K562 (cell line): Measurements from ENCODE around the gene B3GNT9. TPM values are rescaled to one million over a fixed set of nuclear protein-coding genes. Genes with fewer than 3 reads are reported as not detected.

Source experiments
- BACH1 ChIP-seq: fragments of 200-800 bp; sonication (Bioruptor generic); IDR thresholded peaks from 2 replicates; pipeline ENCODE4 v1.6.1; 2016; ENCODE audit warnings: missing genetic modification characterization, missing compliant biosample characterization
- CTBP1 ChIP-seq: fragments of 450-650 bp; IDR thresholded peaks from 2 replicates; pipeline ENCODE4 v1.6.1; 2016; ENCODE audit warnings: borderline replicate concordance
- ETS2 ChIP-seq: IDR thresholded peaks from 2 replicates; pipeline ENCODE4 v1.6.1; 2016; ENCODE audit warnings: borderline replicate concordance, missing genetic modification characterization, mild to moderate bottlenecking, moderate library complexity, missing compliant biosample characterization; ENCODE audit not compliant: poor library complexity, severe bottlenecking
- MBD1 ChIP-seq: fragments of 250-450 bp; sonication (Bioruptor Pico); IDR thresholded peaks from 2 replicates; pipeline ENCODE4 v1.8.0; 2022; ENCODE audit warnings: inconsistent platforms
- MEF2A ChIP-seq: IDR thresholded peaks from 2 replicates; pipeline ENCODE4 v1.6.1; 2011; ENCODE audit warnings: low read depth, mild to moderate bottlenecking, low read length, moderate library complexity; ENCODE audit not compliant: control insufficient read depth
- MTA3 ChIP-seq: fragments of 450-650 bp; formaldehyde crosslinking; IDR thresholded peaks from 2 replicates; pipeline ENCODE4 v1.6.1; 2017; ENCODE audit warnings: mild to moderate bottlenecking, borderline replicate concordance
- MTF1 ChIP-seq: fragments of 250-450 bp; sonication (Bioruptor Pico); IDR thresholded peaks from 2 replicates; pipeline ENCODE4 v1.9.0; 2021; ENCODE audit warnings: moderate library complexity, mild to moderate bottlenecking, inconsistent platforms, borderline replicate concordance
- PBX2 ChIP-seq, 2 experiments: IDR thresholded peaks in 1 of 2; conservative IDR thresholded peaks in 1 of 2; 2 replicates each; pipeline ENCODE4 v1.6.1; 2016; ENCODE audit warnings: low read depth in 2 of 2, mild to moderate bottlenecking in 1 of 2, missing compliant biosample characterization in 1 of 2, missing genetic modification characterization in 1 of 2, moderate library complexity in 1 of 2
- RBM39 ChIP-seq: fragments of 200-400 bp; formaldehyde crosslinking; optimal IDR thresholded peaks from 2 replicates; pipeline ENCODE3; 2018; ENCODE audit warnings: low read depth, low read length
- SLC30A9 ChIP-seq: fragments of 250-450 bp; sonication (Bioruptor Pico); IDR thresholded peaks from 2 replicates; pipeline ENCODE4 v1.8.0; 2022; ENCODE audit warnings: mild to moderate bottlenecking, moderate library complexity
- YBX1 ChIP-seq: fragments of 450-650 bp; IDR thresholded peaks from 2 replicates; pipeline ENCODE4 v1.7.1; 2016; ENCODE audit warnings: mild to moderate bottlenecking
- ZBTB8A ChIP-seq: fragments of 450-650 bp; IDR thresholded peaks from 2 replicates; pipeline ENCODE4 v1.6.1; 2018; ENCODE audit warnings: mild to moderate bottlenecking, moderate library complexity; ENCODE audit not compliant: partially characterized antibody
- ZNF384 ChIP-seq: IDR thresholded peaks from 2 replicates; pipeline ENCODE4 v1.6.1; 2012; ENCODE audit warnings: low read depth, low read length, improper control_type of control experiment
- polyA plus RNA-seq, 8 experiments: library from polyadenylated mRNA; depleted of rRNA in 4 of 8; stranded (reverse) in 5 of 8; unstranded in 3 of 8; fragments of >200 nt; fragmentation: Nextera tagmentation in 2 of 8; fragmentation: Illumina TruSeq in 1 of 8; extraction: Ambion mirVana in 2 of 8; extraction: Trizol in 1 of 8; gene quantifications; 2 replicates each; pipeline versions ENCODE4 v1.2.1 to v1.2.3, GENCODE V29; 2011 to 2014; ENCODE audit warnings: inconsistent platforms in 1 of 8, missing spikeins in 1 of 8
- total RNA-seq, 7 experiments: library from RNA; depleted of rRNA in 6 of 7; stranded (reverse); fragments of >200 nt in 6 of 7; fragmentation: Illumina TruSeq in 2 of 7; extraction: Trizol in 2 of 7; gene quantifications; 2 replicates each; pipeline versions ENCODE4 v1.2.1 to v1.2.3, GENCODE V29; 2011 to 2021; ENCODE audit warnings: low replicate concordance in 1 of 7
- TF ChIP-seq, protein P1 (sequence below): fragments of 450-650 bp; formaldehyde crosslinking; IDR thresholded peaks from 2 replicates; pipeline ENCODE4 v1.4.0; 2022; ENCODE audit warnings: mild to moderate bottlenecking, moderate library complexity
- TF ChIP-seq, protein P2 (sequence below): fragments of 250-450 bp; sonication (Bioruptor Pico); IDR thresholded peaks from 2 replicates; pipeline ENCODE4 v1.4.0; 2020; ENCODE audit warnings: mild to moderate bottlenecking, moderate library complexity, borderline replicate concordance
- TF ChIP-seq, protein P3 (sequence below): fragments of 250-450 bp; sonication (Bioruptor Pico); IDR thresholded peaks from 2 replicates; pipeline ENCODE4 v1.5.1; 2021; ENCODE audit warnings: mild to moderate bottlenecking

B3GNT9 gene
- total and polyA plus RNA-seq, 9 of the 15 experiments (the other 6 are each of a cell fraction or from before 2014, with no cell fraction given): 0.01 to 1.8 (median 1.1) TPM; not detected in 1

DNA sequence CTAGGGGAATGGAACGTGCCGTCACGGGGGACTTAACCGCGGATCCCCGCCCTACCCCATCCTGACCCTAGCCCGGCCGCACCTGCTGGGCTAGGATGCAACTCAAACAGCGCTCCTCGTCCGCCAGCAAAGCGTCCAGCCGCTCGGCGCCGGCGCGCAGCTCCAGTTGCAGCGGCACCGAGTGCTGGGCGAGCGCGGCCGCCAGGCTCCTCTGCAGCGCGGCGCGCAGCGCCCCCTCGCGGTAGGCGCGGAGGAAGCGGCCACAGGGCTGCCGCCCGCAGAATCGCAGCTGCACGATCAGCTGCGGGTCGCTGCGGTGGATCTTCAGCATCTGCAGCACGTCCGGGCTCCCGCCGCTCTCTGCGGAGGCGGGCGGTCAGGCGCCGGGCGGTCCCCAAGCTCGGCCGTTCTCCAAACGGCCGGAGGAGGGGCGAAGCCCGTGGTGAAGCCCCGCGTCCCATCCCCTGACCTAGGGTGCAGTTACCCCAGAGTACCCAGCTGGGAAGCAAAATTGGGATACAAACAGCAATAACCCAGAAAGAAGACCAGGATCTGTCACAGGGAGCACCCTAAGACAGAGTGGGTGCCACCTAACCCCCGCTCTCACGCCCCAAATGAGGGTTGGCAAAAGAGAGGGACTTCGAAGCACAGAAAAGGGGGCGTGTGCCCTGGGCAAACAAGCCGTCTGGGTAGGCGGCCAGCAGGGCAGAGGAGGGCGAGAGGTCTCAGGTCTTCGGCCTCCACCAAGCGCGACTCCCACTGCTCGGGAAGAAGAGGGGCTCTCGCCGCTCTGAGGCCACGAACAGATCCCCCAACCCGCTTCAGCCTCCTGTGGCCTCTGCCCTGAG lies 4.7 kb upstream of the B3GNT9 start (continued):
- TF ChIP-seq MBD1 (CRISPR knock-in tag) (peak; percentile 78; the same call in 1 of the 2 replicates), YBX1 (no peak), RBM39 (no peak), CTBP1 (peak; percentile 96), ETS2 (tag) (no peak), PBX2 (CRISPR knock-in tag; IDR thresholded peaks at IDR 0.05; ENCODE audit: low read depth) (no peak), PBX2 (tag; conservative IDR thresholded peaks at IDR 0.05; ENCODE audit: low read depth) (no peak), BACH1 (tag) (no peak), MTA3 (peak; percentile 46; the same call in 1 of the 2 replicates), ZNF384 (no peak), ZBTB8A (no peak), MEF2A (no peak), MTF1 (CRISPR knock-in tag) (no peak), SLC30A9 (CRISPR knock-in tag) (no peak)
- TF ChIP-seq, protein P1, sequence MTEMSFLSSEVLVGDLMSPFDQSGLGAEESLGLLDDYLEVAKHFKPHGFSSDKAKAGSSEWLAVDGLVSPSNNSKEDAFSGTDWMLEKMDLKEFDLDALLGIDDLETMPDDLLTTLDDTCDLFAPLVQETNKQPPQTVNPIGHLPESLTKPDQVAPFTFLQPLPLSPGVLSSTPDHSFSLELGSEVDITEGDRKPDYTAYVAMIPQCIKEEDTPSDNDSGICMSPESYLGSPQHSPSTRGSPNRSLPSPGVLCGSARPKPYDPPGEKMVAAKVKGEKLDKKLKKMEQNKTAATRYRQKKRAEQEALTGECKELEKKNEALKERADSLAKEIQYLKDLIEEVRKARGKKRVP (CRISPR knock-in tag): no peak
- TF ChIP-seq, protein P2, sequence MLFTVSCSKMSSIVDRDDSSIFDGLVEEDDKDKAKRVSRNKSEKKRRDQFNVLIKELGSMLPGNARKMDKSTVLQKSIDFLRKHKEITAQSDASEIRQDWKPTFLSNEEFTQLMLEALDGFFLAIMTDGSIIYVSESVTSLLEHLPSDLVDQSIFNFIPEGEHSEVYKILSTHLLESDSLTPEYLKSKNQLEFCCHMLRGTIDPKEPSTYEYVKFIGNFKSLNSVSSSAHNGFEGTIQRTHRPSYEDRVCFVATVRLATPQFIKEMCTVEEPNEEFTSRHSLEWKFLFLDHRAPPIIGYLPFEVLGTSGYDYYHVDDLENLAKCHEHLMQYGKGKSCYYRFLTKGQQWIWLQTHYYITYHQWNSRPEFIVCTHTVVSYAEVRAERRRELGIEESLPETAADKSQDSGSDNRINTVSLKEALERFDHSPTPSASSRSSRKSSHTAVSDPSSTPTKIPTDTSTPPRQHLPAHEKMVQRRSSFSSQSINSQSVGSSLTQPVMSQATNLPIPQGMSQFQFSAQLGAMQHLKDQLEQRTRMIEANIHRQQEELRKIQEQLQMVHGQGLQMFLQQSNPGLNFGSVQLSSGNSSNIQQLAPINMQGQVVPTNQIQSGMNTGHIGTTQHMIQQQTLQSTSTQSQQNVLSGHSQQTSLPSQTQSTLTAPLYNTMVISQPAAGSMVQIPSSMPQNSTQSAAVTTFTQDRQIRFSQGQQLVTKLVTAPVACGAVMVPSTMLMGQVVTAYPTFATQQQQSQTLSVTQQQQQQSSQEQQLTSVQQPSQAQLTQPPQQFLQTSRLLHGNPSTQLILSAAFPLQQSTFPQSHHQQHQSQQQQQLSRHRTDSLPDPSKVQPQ (CRISPR knock-in tag): no peak
- TF ChIP-seq, protein P3, sequence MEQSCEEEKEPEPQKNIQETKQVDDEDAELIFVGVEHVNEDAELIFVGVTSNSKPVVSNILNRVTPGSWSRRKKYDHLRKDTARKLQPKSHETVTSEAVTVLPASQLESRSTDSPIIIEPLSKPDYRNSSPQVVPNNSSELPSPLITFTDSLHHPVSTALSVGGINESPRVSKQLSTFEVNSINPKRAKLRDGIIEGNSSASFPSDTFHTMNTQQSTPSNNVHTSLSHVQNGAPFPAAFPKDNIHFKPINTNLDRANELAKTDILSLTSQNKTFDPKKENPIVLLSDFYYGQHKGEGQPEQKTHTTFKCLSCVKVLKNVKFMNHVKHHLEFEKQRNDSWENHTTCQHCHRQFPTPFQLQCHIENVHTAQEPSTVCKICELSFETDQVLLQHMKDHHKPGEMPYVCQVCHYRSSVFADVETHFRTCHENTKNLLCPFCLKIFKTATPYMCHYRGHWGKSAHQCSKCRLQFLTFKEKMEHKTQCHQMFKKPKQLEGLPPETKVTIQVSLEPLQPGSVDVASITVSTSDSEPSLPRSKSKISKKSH (CRISPR knock-in tag): no peak
